Tongue (tissue), 2 donors: Measurements from ENCODE around the gene PDE4D. TPM values are rescaled to one million over a fixed set of nuclear protein-coding genes. Genes with fewer than 3 reads are reported as not detected.

Experiments used
- DNase-seq: peaks from one replicate; pipeline ENCODE4 v3.0.0-alpha.2; 2015
- total RNA-seq: library from RNA; depleted of rRNA; stranded (reverse); fragments of >200 nt; gene quantifications from one replicate; pipeline ENCODE4 v1.2.3, GENCODE V29; 2014

PDE4D gene
- total RNA-seq, 1 donor from 2014 or later: 189 TPM

GRCh38 chr5:59279979-59280378, 613.5 kb downstream of the PDE4D start:
- no peak for DNase-seq

GRCh38 chr5:59276917-59277372, 616.6 kb downstream of the PDE4D start:
- DNase-seq: peak; percentile 68

- peak; percentile 71 for DNase-seq
Measured at GRCh38 chr5:59276325-59276675, 617.2 kb downstream of the PDE4D start.

GRCh38 chr5:59275510-59276324, 617.8 kb downstream of the PDE4D start:
- DNase-seq: peak; percentile 86

- DNase-seq: no peak
Measured at GRCh38 chr5:59275170-59275509, 618.4 kb downstream of the PDE4D start.

DNA sequence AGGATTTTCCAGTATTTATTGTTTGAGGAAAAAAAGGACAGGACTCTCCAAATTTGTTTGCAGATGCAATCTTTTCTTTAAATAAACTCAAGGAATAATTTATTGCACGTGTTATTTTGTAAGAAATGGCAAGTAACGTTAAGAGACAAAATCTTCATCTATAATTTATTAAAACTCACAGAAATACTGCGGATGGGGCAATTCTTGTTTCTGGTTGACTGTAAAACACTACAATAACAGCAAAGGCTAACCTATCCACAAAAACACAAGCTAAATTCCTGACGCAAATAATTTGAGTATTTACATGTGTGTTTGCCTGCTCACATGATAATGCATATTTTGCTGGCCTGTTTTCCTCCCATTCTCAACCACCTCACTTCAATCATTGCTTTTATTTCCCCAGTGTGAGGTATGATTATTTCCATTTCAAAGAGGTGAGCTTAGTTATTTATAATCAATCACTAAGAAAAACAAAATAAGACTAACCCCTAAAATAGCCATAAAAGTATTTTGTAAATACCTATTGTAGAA, 619.4 kb downstream of the PDE4D start:
- DNase-seq: no peak

DNA sequence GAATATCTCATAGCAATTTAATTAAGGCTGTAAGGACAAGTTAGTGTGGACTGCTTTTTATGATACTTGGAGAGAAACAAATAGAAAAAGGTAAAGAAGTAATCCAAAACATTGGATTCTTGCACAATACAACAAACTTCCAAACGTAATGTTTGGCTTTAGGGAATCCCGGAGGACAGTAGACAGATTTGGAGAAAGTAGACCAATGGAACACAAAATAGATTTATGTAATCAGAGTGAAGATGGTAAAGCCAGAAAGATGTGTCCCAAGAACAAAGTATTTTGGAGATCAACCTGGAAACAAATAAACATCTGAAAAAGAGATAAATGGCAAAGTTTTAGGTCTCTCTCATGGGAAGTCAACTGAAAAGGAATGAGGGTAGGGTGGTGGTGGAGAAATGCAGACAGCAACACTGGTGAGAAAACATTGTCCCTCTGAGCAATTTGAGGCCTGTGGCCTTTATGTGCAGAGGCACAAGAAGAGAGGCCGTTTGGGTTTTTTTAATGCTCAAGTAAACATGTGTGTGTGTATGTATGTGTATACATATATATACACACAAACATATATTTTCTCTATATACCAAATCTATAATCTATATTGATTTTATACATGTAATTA, 620.6 kb downstream of the PDE4D start:
- no peak for DNase-seq

GRCh38 chr5:59268756-59269415, 624.6 kb downstream of the PDE4D start:
- DNase-seq: no peak

DNA sequence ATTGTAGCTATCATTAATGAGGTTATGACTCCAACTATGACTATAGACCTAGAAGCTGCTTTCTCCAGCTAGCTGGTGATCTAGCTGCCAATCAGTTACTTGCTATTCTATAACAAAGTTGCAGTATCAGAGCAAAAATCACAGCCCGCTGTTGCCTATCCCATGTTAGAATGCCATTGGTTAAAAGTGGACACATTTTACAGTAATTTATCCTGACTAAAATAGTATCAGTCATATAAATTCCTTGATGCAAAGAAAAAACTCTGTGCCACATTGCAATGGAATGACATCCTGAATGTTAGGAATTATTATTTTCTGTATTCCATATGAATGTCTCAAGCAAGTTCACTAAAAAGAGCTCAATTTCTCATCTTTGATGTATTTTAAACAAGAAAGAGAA, 626.5 kb downstream of the PDE4D start:
- no peak for DNase-seq

DNA sequence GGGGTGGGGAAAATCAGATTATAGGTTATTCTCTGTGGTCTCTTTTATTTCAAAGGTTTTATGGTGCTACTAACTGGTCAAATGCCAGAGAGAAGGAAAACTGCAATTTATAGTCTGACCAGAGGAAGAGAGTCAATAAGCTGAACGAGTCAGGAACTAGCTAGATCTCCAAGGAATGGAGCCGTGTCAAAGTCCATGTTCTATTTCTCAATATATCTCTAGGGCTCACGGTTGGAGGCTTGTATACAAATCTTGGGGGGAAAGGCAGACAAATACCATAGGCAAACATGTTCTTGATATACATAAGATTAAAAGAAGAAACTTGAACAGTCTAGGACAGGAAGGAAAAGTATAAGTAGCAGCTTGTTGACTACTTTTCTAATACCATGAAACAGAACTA, 627.1 kb downstream of the PDE4D start:
- no peak for DNase-seq

DNA sequence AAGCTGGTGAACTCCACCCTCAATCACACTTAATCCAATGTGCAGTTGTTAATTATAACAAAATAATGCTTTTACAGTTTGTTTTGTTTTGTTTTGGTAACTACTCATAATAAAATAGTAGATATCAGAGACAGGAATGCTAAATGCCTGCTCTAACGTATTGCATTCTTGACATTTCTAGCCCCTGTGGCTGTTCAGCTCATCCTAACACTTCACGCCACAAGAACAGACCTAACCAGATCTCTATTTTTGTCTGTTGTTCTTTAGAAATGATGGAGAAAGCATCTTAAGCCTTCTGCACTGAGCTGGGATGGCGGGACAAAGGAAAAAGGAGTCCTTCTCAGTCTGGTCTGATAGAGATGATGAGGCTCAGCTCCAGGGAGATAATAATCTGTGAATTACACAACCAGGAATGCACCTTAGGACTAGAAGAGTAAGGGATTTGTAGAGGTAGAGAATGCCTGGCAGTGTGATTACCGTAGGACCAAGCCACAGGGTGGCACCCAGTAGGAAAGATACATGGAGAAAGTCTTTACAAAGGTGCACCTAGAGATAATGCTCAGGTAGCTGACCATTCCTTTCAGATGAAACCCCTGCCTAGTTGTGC, 628.8 kb downstream of the PDE4D start:
- DNase-seq: no peak

DNA sequence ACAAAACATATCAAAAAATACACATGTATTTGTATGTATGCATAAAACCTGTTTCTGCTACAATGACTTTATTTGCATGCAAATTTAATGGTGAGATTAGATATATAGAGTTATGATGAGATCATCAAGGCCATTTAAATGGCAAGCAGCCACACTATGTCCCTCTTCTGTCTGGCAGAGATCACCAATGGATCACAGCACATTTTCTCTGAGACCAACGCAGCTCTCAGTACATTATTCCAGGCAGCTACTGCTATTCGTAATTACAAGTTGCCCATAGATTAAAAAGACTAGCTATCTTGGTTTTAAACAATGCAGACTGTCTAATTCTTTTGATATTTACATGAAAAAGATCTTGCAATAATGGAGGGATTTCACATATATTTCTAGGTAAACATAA, 629.5 kb downstream of the PDE4D start:
- DNase-seq: no peak

- DNase-seq: no peak
Measured at GRCh38 chr5:59261969-59262368, 631.6 kb downstream of the PDE4D start.

DNA sequence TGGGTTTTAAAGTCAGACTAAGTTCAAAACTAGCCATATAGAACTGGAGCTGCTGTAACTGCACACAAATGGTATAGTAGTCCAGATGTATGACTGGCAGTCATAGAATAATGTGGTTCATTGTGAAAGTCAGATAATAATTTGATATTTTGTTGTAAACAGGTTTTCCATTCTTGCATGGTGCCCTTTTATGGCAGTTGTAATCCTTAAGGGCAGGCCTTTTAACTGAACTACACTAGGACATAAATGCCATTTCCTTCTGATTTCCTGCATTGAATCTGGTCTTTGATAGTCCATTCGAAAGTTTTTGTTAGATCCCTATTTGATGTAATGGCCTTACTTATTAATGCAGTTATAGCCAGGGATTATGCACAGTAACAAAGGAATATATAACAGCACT, 632.6 kb downstream of the PDE4D start:
- no peak for DNase-seq

DNA sequence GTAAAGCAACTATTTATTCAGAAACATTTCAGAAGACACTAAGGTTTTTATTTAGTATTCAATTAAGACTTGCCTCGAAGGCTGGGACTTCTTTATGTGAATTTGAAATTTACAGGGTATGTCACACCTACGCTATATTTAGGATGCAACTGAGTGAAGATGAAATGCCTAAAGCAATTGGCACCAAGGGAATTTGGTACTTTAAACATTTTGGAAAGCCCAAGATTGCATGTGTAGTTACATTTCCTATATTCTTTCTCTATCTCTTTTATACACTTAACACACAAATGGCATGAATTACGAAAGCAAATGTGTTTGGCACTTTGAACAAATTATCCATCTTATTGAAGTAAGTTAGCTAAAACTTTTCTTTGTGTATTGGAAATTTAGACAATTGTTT, 633.3 kb downstream of the PDE4D start:
- no peak for DNase-seq

DNA sequence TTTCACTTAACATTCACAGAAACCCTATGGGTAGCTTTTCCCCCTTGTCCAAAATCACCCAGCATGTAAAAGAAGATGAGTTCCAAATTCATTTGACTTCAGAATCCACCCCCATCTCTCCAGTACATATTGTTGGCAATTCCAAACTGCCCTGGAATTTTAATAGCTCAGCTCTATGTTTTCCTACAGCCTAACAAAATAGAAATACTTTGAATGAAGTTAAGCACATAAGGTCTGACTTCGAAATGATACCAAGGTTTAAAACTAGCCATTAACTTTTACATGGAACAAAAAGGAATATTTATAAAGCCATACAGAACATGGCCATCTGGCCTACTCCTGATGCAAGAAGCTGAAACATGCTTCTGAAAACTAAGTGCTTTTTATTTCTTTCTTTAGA, 634.3 kb downstream of the PDE4D start:
- no peak for DNase-seq

DNA sequence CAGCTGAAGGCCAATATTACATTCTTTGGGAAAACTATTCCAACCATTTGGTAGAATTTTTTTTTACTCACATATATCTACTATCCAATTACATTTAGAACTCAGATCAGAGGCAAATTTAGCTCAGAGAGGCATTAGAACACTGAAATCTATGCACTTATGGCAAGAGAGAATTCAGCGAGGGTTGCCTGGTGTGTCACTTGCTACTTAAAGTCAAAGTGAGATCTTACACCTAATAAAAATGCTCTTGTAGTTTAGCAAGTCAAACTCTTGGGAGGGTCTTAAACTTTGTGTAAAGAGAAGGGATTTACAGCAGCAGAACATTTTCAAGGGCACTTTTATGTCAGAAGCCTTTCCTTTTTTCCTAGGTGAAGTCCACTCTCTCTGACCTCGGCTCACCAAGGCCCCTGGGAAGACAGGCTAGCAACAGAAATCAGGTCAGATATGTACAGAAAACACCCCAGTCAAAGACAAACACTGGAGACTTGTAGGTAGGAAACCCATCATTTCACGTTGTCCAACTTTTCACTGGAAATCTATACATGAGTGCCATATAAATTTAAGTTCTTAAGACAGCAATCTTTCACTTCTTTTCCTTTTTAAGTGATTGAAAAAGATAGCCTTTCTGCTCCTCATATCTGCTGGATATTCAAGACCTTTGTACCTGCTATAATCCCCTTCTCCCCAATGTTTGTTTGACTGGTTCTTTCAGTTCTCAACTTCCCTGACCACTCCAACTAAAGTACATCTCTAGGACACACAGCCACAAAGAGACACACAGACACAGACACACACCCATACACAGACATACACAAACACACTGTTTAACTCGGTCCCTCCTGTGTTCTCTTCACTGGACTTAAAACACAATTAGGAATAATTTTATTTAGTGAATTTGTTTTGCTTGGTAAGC, 635.8 kb downstream of the PDE4D start:
- no peak for DNase-seq

GRCh38 chr5:59256331-59256730, 637.2 kb downstream of the PDE4D start:
- DNase-seq: no peak

DNA sequence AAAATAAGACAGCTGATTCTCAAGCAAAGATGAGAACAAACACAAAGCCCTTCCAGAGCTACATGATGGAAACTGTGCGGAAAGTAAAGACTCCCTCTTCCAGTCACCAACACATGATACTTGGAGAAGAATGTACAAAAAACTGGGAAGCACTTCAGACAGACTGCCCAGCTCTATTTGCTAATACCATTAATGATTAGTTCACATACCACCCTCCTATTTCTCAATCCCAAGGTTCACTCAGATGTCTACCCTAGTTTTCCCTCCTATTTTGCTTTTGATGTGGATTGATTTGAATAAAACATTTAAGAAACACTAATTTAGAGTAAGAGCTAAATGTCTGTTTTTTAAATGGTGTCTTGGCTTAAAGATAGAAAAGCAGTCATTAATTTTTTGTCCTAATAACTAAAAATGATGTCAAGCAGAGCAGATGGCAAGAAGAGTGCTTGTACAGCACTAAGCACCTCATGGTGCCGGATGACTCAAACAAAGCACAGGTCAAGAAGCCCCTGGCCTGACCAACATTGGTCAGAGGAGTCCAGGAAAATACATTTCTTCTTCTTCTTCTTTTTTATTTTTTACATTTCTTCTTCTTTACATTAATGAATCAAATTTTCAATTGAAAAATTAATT, 639.4 kb downstream of the PDE4D start:
- no peak for DNase-seq

DNA sequence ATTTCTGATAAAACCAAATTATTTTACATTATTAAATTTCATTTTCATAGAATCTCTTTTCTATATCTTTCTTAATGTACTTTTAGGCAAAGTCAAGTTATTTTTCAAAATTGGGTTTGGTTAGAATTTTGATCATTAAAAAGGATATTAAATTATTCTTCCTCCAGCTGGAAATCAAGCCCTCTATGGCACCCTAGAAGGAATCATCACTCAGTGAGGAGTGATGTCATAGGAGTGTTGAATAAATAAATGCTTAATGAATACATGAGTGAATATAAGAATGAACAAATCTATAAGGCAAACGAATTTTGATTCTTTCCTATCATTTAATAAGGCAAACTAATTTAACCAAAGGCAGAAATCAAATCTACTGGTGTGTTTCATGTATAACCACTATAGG, 639.9 kb downstream of the PDE4D start:
- no peak for DNase-seq

DNA sequence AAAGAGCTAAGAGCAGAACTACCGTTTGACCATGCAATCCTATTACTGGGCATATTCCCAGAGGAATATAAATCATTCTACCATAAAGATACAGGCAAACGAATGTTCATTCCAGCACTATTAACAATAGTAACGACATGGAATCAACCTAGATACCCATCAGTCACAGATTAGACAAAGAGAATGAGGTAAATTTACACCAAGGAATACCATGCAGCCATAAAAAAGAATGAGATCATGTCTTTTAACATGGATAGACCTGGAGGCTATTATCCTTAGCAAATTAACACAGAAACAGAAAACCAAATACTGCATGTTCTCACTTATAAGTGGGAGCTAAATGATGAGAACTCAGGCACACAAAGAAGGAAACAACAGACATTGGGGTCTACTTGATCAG, 641.9 kb downstream of the PDE4D start:
- DNase-seq: no peak
